ENCODE results near the gene DDX42.

DNA sequence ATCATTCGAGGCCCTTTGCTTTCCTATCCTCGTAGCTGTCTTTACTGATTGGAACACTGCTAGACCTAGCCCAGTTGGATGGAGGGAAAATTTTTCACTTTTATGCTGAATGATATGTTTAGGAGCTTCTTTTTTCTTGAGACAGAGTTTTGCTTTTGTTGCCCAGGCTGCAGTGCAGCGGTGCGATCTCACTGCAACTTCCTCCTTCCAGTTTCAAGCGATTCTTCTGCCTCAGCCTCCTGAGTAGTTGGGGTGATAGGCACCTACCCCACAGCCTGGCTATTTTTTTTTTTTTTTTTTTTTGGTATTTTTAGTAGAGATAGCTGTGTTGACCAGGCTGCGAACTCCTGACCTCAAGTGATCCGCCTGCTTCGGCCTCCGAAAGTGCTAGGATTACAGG, 36.0 kb downstream of the DDX42 start:
- no peak for TF ChIP-seq SMC3 (conservative IDR thresholded peaks at IDR 0.05; ENCODE audit: poor library complexity)
- TF ChIP-seq POLR2AphosphoS5 (IDR thresholded peaks at IDR 0.05), result no peak
- TF ChIP-seq, protein P1, sequence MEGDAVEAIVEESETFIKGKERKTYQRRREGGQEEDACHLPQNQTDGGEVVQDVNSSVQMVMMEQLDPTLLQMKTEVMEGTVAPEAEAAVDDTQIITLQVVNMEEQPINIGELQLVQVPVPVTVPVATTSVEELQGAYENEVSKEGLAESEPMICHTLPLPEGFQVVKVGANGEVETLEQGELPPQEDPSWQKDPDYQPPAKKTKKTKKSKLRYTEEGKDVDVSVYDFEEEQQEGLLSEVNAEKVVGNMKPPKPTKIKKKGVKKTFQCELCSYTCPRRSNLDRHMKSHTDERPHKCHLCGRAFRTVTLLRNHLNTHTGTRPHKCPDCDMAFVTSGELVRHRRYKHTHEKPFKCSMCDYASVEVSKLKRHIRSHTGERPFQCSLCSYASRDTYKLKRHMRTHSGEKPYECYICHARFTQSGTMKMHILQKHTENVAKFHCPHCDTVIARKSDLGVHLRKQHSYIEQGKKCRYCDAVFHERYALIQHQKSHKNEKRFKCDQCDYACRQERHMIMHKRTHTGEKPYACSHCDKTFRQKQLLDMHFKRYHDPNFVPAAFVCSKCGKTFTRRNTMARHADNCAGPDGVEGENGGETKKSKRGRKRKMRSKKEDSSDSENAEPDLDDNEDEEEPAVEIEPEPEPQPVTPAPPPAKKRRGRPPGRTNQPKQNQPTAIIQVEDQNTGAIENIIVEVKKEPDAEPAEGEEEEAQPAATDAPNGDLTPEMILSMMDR (IDR thresholded peaks at IDR 0.05; ENCODE audit: poor library complexity, severe bottlenecking), result no peak
- no peak for TF ChIP-seq EZH2 (IDR thresholded peaks at IDR 0.05; ENCODE audit: borderline replicate concordance, insufficient read depth, low read length, poor library complexity, severe bottlenecking)
- no peak for TF ChIP-seq TAF1 (IDR thresholded peaks at IDR 0.05; ENCODE audit: low read depth)
